LNCaP clone FGC (cell line): ENCODE measurements around the gene DNAAF5.
"Not testable (repeated sequence)": the region's sequence is repeated elsewhere in the genome, so short reads cannot be mapped to it uniquely, and the experiment has no call there.

Source experiments
- DNase-seq: peaks from one replicate; pipeline ENCODE4 v3.0.0-alpha.2; 2011; ENCODE audit warnings: low read depth
- H3K4me3 ChIP-seq: 2 replicates; pipeline ENCODE4 v1.5.1; 2011; ENCODE audit warnings: mild to moderate bottlenecking, low read depth, low read length, control low read depth
- TF ChIP-seq, protein P1 (sequence below): IDR thresholded peaks from 2 replicates; pipeline ENCODE4 v1.5.1; 2012; ENCODE audit warnings: mild to moderate bottlenecking; ENCODE audit not compliant: control insufficient read depth, insufficient read depth; ENCODE audit errors: extremely low read depth

The DNAAF5 gene

GRCh38 chr7:747186-747585, 20.7 kb downstream of the DNAAF5 start:
- no peak for DNase-seq
- TF ChIP-seq, protein P1, sequence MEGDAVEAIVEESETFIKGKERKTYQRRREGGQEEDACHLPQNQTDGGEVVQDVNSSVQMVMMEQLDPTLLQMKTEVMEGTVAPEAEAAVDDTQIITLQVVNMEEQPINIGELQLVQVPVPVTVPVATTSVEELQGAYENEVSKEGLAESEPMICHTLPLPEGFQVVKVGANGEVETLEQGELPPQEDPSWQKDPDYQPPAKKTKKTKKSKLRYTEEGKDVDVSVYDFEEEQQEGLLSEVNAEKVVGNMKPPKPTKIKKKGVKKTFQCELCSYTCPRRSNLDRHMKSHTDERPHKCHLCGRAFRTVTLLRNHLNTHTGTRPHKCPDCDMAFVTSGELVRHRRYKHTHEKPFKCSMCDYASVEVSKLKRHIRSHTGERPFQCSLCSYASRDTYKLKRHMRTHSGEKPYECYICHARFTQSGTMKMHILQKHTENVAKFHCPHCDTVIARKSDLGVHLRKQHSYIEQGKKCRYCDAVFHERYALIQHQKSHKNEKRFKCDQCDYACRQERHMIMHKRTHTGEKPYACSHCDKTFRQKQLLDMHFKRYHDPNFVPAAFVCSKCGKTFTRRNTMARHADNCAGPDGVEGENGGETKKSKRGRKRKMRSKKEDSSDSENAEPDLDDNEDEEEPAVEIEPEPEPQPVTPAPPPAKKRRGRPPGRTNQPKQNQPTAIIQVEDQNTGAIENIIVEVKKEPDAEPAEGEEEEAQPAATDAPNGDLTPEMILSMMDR, result no peak

DNA sequence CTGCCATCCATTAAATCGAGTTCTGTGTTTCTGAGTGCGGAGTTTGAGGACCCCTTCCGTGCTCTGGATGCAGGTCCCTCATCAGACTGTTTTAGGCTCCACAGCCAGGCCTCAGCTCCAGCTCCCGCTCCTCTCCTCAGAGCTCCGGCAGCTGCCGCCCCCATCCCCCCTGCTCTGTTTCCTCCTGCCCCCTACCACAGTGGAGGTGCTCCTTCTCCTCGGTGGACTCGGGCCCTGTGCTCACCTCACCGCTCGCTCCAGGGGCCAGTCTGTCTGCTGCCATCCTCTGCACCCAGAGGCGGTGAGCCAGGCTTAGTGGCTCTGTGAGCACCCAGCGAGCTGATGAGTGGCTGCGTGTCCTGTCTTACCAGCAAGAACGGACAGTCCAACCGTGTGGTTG, 21.9 kb downstream of the DNAAF5 start:
- DNase-seq, result no peak
- TF ChIP-seq, protein P1, result no peak
- H3K4me3 ChIP-seq, result no peak overlapping the region

More at GRCh38 chr7:747186-747585, 20.7 kb downstream of the DNAAF5 start:
- no peak overlapping the region for H3K4me3 ChIP-seq

DNA sequence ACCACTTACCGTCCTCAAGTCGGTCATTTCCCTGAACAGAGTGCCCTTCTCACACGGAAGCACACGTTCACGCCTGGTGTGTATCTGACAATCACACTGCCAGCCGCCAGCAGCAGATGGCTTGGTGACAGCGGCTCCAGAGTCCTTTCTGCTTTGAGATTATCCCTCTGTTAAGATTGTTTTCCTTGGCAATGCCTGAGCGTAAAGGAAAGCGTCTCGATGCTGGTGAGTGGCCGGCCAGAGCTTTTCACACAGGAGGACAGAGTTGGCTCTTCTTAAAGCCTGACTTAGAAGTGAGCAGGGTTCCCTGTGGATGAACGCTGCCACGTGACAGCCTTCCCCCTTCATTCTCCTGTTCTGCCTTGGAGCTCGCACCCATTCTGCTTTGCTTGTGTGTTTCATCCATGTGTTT, 22.6 kb downstream of the DNAAF5 start:
- no peak overlapping the region for H3K4me3 ChIP-seq
- peak; percentile 82 for DNase-seq
- TF ChIP-seq, protein P1, result no peak

- DNase-seq, result no peak
- TF ChIP-seq, protein P1, result no peak
Observed at GRCh38 chr7:750111-750905, 23.8 kb downstream of the DNAAF5 start.

DNA sequence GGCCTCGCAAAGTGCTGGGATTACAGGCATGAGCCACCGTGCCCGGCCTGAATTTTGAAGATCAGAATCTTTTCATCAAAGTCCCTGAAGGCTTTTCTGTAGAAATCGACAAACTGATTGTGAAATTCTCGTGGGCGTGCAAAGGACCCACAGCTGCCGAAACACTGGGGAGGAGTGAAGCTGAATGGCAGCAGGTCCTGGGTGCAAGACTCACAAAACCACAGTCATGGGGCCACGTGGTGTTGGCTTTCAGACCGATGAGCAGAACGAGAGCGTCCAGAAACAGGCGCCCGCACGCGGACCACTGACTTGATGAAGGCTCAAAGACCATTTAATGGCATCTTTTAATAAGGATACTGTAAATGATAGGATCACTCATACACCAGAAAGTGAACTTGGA, 25.3 kb downstream of the DNAAF5 start:
- no peak overlapping the region for H3K4me3 ChIP-seq
- DNase-seq, result no peak
- TF ChIP-seq, protein P1, result no peak

More at GRCh38 chr7:750111-750905, 23.8 kb downstream of the DNAAF5 start:
- no peak overlapping the region for H3K4me3 ChIP-seq

- DNase-seq, result not testable (repeated sequence)
Observed at GRCh38 chr7:752256-752655, 25.8 kb downstream of the DNAAF5 start.

GRCh38 chr7:753190-753589, 26.7 kb downstream of the DNAAF5 start:
- DNase-seq, result no peak

More at GRCh38 chr7:752256-752655, 25.8 kb downstream of the DNAAF5 start:
- not testable (repeated sequence) for H3K4me3 ChIP-seq

More at GRCh38 chr7:753190-753589, 26.7 kb downstream of the DNAAF5 start:
- TF ChIP-seq, protein P1, result no peak
- H3K4me3 ChIP-seq, result no peak overlapping the region
